NCI-H2227 treated with DMSO at 0.1 percent for 48 hours (cell line): ENCODE measurements around the gene BYSL.
"Not testable (repeated sequence)": the region's sequence is repeated elsewhere in the genome, so short reads cannot be mapped to it uniquely, and the experiment has no call there.

Experiments
- DNase-seq: peaks from one replicate; lab custom pipeline; 2025; lab: John Stamatoyannopoulos, UW

The BYSL gene

DNA sequence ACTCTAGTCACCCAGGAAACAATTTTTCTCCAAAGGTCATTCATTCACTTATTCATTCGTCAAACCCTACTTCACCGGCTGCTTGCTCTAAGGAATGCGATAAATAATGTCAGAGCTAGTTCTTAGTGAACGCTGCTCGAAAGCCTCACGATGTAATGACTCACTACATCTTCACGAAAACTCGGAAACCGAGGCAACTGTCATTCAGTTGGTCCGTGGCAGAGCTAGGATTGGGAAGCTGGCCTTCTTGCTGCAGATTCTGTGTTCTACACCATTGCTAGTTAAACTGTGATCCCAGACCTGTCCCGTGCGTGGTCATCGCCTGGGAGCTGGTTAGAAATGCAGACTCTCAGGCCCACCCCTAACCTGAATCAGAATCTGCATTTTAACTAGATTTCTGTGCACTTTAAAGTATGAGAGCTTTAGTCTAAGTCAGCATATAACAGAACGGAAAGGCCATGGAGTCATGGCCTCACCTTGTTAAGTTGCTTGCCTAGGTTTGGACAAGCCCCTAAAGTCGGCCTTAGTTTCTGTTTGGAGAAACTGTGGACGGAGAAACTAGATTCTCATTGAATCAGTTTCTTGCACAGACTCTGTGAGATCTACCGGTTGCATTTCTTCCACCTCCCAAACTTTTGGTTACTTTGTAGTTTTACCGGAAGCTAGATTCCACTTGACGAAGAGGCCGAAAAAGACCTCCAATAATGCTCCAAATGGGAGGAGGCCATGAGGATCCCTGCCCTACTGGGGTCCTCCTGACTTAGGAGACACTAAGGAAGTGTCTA is 21.0 kb downstream of the BYSL start:
- DNase-seq: no peak

DNA sequence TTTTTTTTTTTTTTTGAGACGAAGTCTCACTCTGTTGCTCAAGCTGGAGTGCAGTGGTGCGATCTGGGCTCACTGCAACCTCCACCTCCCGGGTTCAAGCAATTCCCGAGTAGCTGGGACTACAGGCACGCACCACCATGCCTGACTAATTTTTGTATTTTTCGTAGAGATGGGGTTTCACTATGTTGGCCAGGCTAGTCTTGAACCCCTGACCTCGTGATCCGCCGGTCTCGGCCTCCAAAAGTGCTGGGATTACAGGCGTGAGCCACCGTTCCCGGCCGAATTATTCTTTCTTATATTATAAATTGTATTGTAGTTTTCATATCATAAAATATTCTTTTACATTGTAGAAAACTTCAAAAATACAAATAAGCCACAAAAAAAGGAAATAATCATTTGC is 21.6 kb downstream of the BYSL start:
- DNase-seq: not testable (repeated sequence)

GRCh38 chr6:41943456-41943855 is 22.2 kb downstream of the BYSL start:
- DNase-seq: no peak

GRCh38 chr6:41947581-41948220 is 26.4 kb downstream of the BYSL start:
- DNase-seq: no peak

- DNase-seq: no peak
Observed at GRCh38 chr6:41954668-41955067, 33.4 kb downstream of the BYSL start.

DNA sequence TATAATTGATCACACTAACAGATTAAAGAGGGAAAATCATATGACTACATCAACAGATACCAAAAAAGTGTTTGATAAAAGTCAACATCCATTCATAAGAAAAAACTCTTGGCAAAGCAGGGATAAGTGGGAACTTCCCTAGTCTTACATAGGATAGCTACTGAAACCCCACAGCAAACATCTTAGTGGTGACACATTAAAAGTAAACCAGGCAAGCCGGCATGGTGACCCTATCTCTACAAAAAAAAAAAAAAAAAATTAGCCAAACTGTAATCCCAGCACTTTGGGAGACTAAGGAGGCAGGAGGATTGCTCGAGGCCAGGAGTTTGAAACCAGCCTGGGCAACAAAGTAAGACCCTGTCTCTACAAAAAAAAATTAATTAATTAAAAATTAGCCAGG is 34.1 kb downstream of the BYSL start:
- DNase-seq: no peak

- no peak for DNase-seq
Observed at GRCh38 chr6:41957117-41957516, 35.8 kb downstream of the BYSL start.

- no peak for DNase-seq
Observed at GRCh38 chr6:41958022-41958856, 36.9 kb downstream of the BYSL start.

GRCh38 chr6:41960028-41960427 is 38.7 kb downstream of the BYSL start:
- DNase-seq: no peak

DNA sequence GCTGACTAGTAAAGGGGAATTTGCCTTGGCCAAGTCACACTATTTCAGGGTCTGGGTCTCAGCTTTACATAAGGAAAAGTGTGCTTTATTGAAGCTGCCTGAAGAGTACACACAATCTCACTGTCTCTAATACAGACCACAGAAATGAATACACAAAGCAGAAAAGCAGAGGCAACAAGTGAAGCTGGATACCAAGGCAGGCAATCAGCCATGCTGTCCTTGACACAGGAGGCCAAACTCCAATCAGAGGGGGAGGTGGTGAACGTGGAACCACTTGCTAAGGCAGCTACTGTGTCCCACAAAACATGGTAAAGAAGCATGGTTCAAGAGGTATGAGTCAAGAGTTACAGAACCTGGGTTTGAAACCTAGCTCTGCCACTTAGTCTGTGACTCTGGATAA is 42.1 kb downstream of the BYSL start:
- no peak for DNase-seq

DNA sequence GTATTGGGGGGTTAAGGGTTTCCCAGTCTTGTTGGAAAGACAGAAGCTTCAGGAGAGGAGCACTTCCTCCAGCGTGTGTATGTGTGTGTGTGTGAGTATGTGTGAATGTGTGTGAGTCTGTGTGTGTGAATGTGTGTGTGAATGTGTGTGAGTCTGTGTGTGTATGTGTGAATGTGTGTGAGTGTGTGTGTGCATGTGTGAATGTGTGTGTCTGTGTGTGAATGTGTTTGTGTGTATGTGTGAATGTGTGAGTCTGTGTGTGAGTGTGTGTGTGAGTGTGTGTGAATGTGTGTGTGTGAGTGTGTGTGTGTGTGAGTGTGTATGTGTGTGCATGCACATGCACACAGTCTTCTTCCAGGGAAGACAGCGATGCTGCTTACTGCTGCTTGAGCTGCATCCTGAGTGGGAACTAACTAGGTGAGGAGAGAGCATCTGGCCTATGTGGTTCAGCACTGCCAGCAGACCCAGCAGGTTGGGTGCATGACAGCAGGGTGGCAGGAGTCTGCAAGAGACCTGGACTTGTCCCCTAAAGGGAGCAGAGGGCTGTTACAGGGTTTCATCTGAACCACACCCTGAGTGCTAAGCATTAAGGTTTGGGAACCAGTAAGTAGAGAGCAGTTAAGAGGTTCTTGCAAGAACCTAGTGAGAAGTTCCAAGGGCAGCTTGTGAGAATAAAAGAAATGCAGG is 43.0 kb downstream of the BYSL start:
- DNase-seq: no peak

DNA sequence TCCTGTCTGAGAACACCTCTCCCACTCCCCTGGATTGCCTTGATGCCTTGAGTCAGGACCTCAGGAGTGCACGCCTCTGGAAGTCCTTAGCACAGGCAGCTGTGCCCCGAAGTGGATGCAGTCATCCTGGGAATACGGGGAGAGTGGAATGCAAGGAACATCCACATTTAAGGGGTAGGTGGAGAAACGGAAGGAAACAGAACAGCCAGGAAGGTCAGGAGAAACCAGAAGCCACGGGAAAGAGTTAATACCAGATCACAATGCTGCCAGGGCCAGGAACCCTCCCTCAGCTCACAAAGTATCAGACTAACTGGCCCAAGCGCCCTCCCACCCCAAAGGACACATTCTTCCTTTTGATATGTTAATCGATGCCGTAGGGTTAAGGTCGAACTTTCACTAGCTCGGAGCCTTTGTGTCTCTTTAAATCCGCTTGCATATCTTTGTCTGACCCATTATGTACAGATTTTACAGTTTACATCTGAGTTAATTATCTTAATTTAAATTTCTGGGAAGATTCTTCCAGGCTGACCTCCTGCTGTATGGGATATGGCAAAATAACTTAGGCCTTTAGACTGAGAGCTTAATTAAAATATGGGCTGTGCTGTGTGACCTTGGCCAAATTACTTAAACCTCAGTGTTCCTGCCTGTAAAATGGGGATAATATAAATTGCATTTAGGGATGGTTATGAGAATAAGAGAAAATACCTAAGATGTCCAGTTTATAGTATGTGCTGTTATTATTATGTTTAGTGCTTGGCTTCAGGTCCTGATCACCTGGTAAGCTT is 44.3 kb downstream of the BYSL start:
- DNase-seq: no peak

DNA sequence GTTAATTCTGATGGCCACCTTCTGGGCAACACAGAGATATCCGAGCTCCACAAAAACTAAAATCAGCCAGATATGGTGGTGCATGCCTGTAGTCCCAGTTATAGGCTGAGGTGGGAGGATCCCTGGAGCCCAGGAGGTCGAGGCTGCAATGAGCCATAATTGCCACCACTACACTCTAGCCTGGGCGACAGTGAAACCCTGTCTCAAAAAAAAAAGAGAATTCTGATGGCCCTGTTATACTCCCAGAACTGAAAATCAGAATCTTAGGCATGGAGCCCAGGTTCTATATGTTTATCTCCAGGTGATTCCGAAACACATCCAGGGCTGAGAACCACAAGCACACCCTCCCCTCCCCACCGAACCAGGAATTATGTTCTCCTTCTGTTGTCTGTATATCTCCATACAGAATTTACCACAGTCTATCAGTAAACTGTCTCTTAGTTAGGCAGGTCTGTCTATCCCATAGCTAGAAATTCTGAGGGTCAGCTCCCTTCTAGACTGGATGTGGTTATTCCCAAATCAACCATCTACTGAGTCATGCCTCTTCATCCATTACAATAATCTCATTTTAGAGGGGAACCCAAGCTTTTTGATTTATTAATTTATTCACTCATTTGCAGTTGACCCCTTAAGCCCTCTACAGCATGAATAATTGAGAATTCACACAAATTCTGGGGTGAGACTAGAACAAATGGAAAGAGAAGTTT is 45.1 kb downstream of the BYSL start:
- no peak for DNase-seq

- no peak for DNase-seq
Observed at GRCh38 chr6:41966961-41967311, 45.6 kb downstream of the BYSL start.

GRCh38 chr6:41967312-41968287 is 46.3 kb downstream of the BYSL start:
- no peak for DNase-seq

- no peak for DNase-seq
Observed at GRCh38 chr6:41970436-41970846, 49.1 kb downstream of the BYSL start.

GRCh38 chr6:41972826-41973225 is 51.5 kb downstream of the BYSL start:
- no peak for DNase-seq

- DNase-seq: no peak
Observed at GRCh38 chr6:41974281-41974825, 53.1 kb downstream of the BYSL start.

DNA sequence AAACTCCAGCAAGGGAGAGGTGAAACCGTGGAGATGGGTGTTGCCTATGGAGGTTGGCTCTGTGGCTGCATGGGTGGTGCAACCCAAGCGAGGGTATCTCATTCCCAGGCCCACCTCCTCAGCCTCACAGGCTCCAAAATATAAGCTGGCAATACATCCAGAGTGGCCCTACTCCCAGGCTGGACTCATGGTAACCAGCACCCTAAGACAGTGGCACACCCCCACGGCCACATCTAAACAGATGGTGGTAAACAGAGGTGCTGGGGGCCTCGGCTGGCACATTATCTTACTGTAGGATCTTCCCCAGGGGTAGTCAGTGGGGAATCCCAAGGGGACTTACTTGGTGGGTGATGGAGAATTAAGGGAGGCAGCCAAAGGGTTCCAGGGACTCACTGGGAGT is 54.0 kb downstream of the BYSL start:
- DNase-seq: no peak
